Bronchial epithelial cell (primary cell): ENCODE measurements around the gene C1orf87. TPM values are rescaled to one million over a fixed set of nuclear protein-coding genes. Genes with fewer than 3 reads are reported as not detected.
A peak's percentile ranks its signal among the peaks of the same experiment; 100 is the strongest.

Experiments
- DNase-seq: peaks from one replicate; pipeline ENCODE4 v3.0.0-alpha.2; 2010; ENCODE audit warnings: low read depth
- FAIRE-seq: peaks from 2 replicates; lab custom pipeline; 2011; peaks lifted over from hg19 to GRCh38; lab: Jason Lieb, UNC
- H3K27me3 ChIP-seq: 2 replicates; pipeline ENCODE4 v1.5.1; 2011; ENCODE audit warnings: low read length; ENCODE audit not compliant: control insufficient read depth, insufficient read depth
- H3K36me3 ChIP-seq: 2 replicates; pipeline ENCODE4 v1.5.1; 2011; ENCODE audit warnings: low read length; ENCODE audit not compliant: control insufficient read depth, insufficient read depth
- H3K4me3 ChIP-seq: 2 replicates; pipeline ENCODE4 v1.5.1; 2011; ENCODE audit warnings: mild to moderate bottlenecking, low read depth, low read length, control low read depth
- CTCF ChIP-seq: IDR thresholded peaks from 2 replicates; pipeline ENCODE4 v1.5.1; 2011; ENCODE audit warnings: mild to moderate bottlenecking, moderate library complexity, low read length, control low read depth, inconsistent platforms; ENCODE audit not compliant: insufficient read depth, severe bottlenecking
- total RNA-seq: library from RNA; depleted of rRNA; stranded (reverse); fragments of >200 nt; gene quantifications from 2 replicates; pipeline ENCODE4 v1.2.1, GENCODE V29; 2014

The C1orf87 gene
- total RNA-seq, 1 donor from 2014 or later, result not detected

GRCh38 chr1:59952065-59952464, 121.5 kb downstream of the C1orf87 start:
- H3K27me3 ChIP-seq, result no peaks in the 10 kb centered on the region
- FAIRE-seq, result no peak
- no peaks in the 10 kb centered on the region for H3K36me3 ChIP-seq
- no peak for TF ChIP-seq CTCF
- no peak for DNase-seq
- no peak overlapping the region for H3K4me3 ChIP-seq

- DNase-seq (no peak), FAIRE-seq (no peak)
- Histone ChIP-seq H3K4me3 (no peak overlapping the region), H3K27me3 (no peaks in the 10 kb centered on the region), H3K36me3 (no peaks in the 10 kb centered on the region)
- no peak for TF ChIP-seq CTCF
Measured at GRCh38 chr1:59949648-59950047, 123.9 kb downstream of the C1orf87 start.

- TF ChIP-seq CTCF, result no peak
- FAIRE-seq (no peak), DNase-seq (no peak)
- Histone ChIP-seq H3K4me3 (no peak overlapping the region), H3K27me3 (no peaks in the 10 kb centered on the region), H3K36me3 (no peaks in the 10 kb centered on the region)
Measured at GRCh38 chr1:59948990-59949389, 124.6 kb downstream of the C1orf87 start.

GRCh38 chr1:59947047-59947938, 126.3 kb downstream of the C1orf87 start:
- Histone ChIP-seq H3K36me3 (no peaks in the 10 kb centered on the region), H3K27me3 (no peaks in the 10 kb centered on the region), H3K4me3 (no peak overlapping the region)
- DNase-seq (peak; percentile 56), FAIRE-seq (peak; percentile 36)
- TF ChIP-seq CTCF, result peak; percentile 95

GRCh38 chr1:59945790-59946189, 127.8 kb downstream of the C1orf87 start:
- no peaks in the 10 kb centered on the region for H3K27me3 ChIP-seq
- H3K36me3 ChIP-seq, result no peaks in the 10 kb centered on the region
- no peak for DNase-seq
- no peak overlapping the region for H3K4me3 ChIP-seq
- no peak for TF ChIP-seq CTCF
- no peak for FAIRE-seq

Other genes with a start within 250 kb of the C1orf87 start
- gene CYP2J2, start 147.0 kb downstream of the C1orf87 start, total RNA-seq, result 0.53 and 1.3 TPM in 2 replicates